Endometrial microvascular endothelial cells (primary cell): ENCODE results near the gene ARHGEF38. TPM values are rescaled to one million over a fixed set of nuclear protein-coding genes. Genes with fewer than 3 reads are reported as not detected.

ENCODE experiments used
- total RNA-seq: library from RNA; depleted of rRNA; stranded (reverse); fragments of >200 nt; gene quantifications from one replicate; pipeline ENCODE4 v1.2.3, GENCODE V29; 2015; ENCODE audit errors: inconsistent ontology term

Gene ARHGEF38
- total RNA-seq, 1 donor from 2014 or later: not detected

Other genes starting within 250 kb of the ARHGEF38 start
- 53.7 TPM for gene PPA2, start 78.6 kb upstream of the ARHGEF38 start, total RNA-seq
- gene INTS12, start 156.1 kb downstream of the ARHGEF38 start, total RNA-seq: 17.7 TPM
- 16.5 TPM for gene GSTCD, start 156.2 kb downstream of the ARHGEF38 start, total RNA-seq